ENCODE results near the gene EHMT1.

The EHMT1 gene

GRCh38 chr9:137799630-137799983 lies 180.8 kb downstream of the EHMT1 start:
- H3K9me3 ChIP-seq (ENCODE audit: low read depth, low read length) = no peaks in the 10 kb centered on the region

GRCh38 chr9:137800196-137801022 lies 181.6 kb downstream of the EHMT1 start:
- no peak for TF ChIP-seq EZH2 (IDR thresholded peaks at IDR 0.05)
- TF ChIP-seq POLR2AphosphoS5 (IDR thresholded peaks at IDR 0.05; ENCODE audit: borderline replicate concordance, low read depth, low read length) = no peak
- no peak for TF ChIP-seq FOXP2 (optimal IDR thresholded peaks at IDR 0.05; ENCODE audit: control extremely low read depth, extremely low read length, insufficient read depth)
- Histone ChIP-seq H3K36me3 (ENCODE audit: insufficient read depth, low read length) (peaks cover 18% of the 10 kb centered on the region), H3K9me3 (ENCODE audit: low read depth, low read length) (no peaks in the 10 kb centered on the region), H3K9ac (ENCODE audit: insufficient read length) (no peak overlapping the region), H3K4me3 (no peak overlapping the region), H3K27ac (no peak overlapping the region)
- DNase-seq (ENCODE audit: low read depth, low spot score) = no peak

More at GRCh38 chr9:137799630-137799983, 180.8 kb downstream of the EHMT1 start:
- Histone ChIP-seq H3K36me3 (ENCODE audit: insufficient read depth, low read length) (peaks cover 20% of the 10 kb centered on the region), H3K4me3 (no peak overlapping the region), H3K9ac (ENCODE audit: insufficient read length) (no peak overlapping the region), H3K27ac (no peak overlapping the region)
- DNase-seq (ENCODE audit: low read depth, low spot score) = no peak
- TF ChIP-seq FOXP2 (optimal IDR thresholded peaks at IDR 0.05; ENCODE audit: control extremely low read depth, extremely low read length, insufficient read depth) (no peak), EZH2 (IDR thresholded peaks at IDR 0.05) (no peak), POLR2AphosphoS5 (IDR thresholded peaks at IDR 0.05; ENCODE audit: borderline replicate concordance, low read depth, low read length) (no peak)

GRCh38 chr9:137801023-137801319 lies 182.2 kb downstream of the EHMT1 start:
- Histone ChIP-seq H3K27ac (no peak overlapping the region), H3K9ac (ENCODE audit: insufficient read length) (no peak overlapping the region), H3K9me3 (ENCODE audit: low read depth, low read length) (no peaks in the 10 kb centered on the region), H3K36me3 (ENCODE audit: insufficient read depth, low read length) (peaks cover 15% of the 10 kb centered on the region), H3K4me3 (no peak overlapping the region)
- TF ChIP-seq EZH2 (IDR thresholded peaks at IDR 0.05) = no peak
- TF ChIP-seq FOXP2 (optimal IDR thresholded peaks at IDR 0.05; ENCODE audit: control extremely low read depth, extremely low read length, insufficient read depth) = no peak
- no peak for TF ChIP-seq POLR2AphosphoS5 (IDR thresholded peaks at IDR 0.05; ENCODE audit: borderline replicate concordance, low read depth, low read length)
- no peak for DNase-seq (ENCODE audit: low read depth, low spot score)

GRCh38 chr9:137802021-137802420 lies 183.2 kb downstream of the EHMT1 start:
- H3K36me3 ChIP-seq (ENCODE audit: insufficient read depth, low read length) = peaks cover 15% of the 10 kb centered on the region
- H3K9ac ChIP-seq (ENCODE audit: insufficient read length) = no peak overlapping the region
- no peaks in the 10 kb centered on the region for H3K9me3 ChIP-seq (ENCODE audit: low read depth, low read length)
- no peak overlapping the region for H3K27ac ChIP-seq
- TF ChIP-seq POLR2AphosphoS5 (IDR thresholded peaks at IDR 0.05; ENCODE audit: borderline replicate concordance, low read depth, low read length) (no peak), EZH2 (IDR thresholded peaks at IDR 0.05) (no peak)
- H3K4me3 ChIP-seq = no peak overlapping the region
- no peak for DNase-seq (ENCODE audit: low read depth, low spot score)

GRCh38 chr9:137802521-137803243 lies 183.9 kb downstream of the EHMT1 start:
- no peak for DNase-seq (ENCODE audit: low read depth, low spot score)
- no peak overlapping the region for H3K27ac ChIP-seq
- no peak overlapping the region for H3K9ac ChIP-seq (ENCODE audit: insufficient read length)
- no peaks in the 10 kb centered on the region for H3K9me3 ChIP-seq (ENCODE audit: low read depth, low read length)
- H3K36me3 ChIP-seq (ENCODE audit: insufficient read depth, low read length) = peaks cover 9% of the 10 kb centered on the region
- TF ChIP-seq POLR2AphosphoS5 (IDR thresholded peaks at IDR 0.05; ENCODE audit: borderline replicate concordance, low read depth, low read length) (no peak), FOXP2 (optimal IDR thresholded peaks at IDR 0.05; ENCODE audit: control extremely low read depth, extremely low read length, insufficient read depth) (no peak), EZH2 (IDR thresholded peaks at IDR 0.05) (no peak)
- no peak overlapping the region for H3K4me3 ChIP-seq

- DNase-seq (ENCODE audit: low read depth, low spot score) = no peak
- no peak overlapping the region for H3K4me3 ChIP-seq
- peaks cover 6% of the 10 kb centered on the region for H3K36me3 ChIP-seq (ENCODE audit: insufficient read depth, low read length)
- H3K27ac ChIP-seq = no peak overlapping the region
- no peaks in the 10 kb centered on the region for H3K9me3 ChIP-seq (ENCODE audit: low read depth, low read length)
- TF ChIP-seq POLR2AphosphoS5 (IDR thresholded peaks at IDR 0.05; ENCODE audit: borderline replicate concordance, low read depth, low read length) (no peak), FOXP2 (optimal IDR thresholded peaks at IDR 0.05; ENCODE audit: control extremely low read depth, extremely low read length, insufficient read depth) (no peak), EZH2 (IDR thresholded peaks at IDR 0.05) (no peak)
- H3K9ac ChIP-seq (ENCODE audit: insufficient read length) = no peak overlapping the region
These were observed 186.3 kb downstream of the EHMT1 start for GRCh38 chr9:137804908-137805630.

- Histone ChIP-seq H3K4me3 (no peak overlapping the region), H3K9ac (ENCODE audit: insufficient read length) (no peak overlapping the region), H3K36me3 (ENCODE audit: insufficient read depth, low read length) (peaks cover 9% of the 10 kb centered on the region), H3K9me3 (ENCODE audit: low read depth, low read length) (no peaks in the 10 kb centered on the region), H3K27ac (no peak overlapping the region)
- TF ChIP-seq EZH2 (IDR thresholded peaks at IDR 0.05) = no peak
- TF ChIP-seq POLR2AphosphoS5 (IDR thresholded peaks at IDR 0.05; ENCODE audit: borderline replicate concordance, low read depth, low read length) = no peak
- no peak for TF ChIP-seq FOXP2 (optimal IDR thresholded peaks at IDR 0.05; ENCODE audit: control extremely low read depth, extremely low read length, insufficient read depth)
- no peak for DNase-seq (ENCODE audit: low read depth, low spot score)
These were observed 189.2 kb downstream of the EHMT1 start for GRCh38 chr9:137807721-137808703.
